NT2/D1 (cell line): ENCODE data around the gene WNT5B.

Source experiments
- SUZ12 ChIP-seq: IDR thresholded peaks from 2 replicates; pipeline ENCODE4 v1.6.1; 2011; ENCODE audit not compliant: insufficient read length, insufficient read depth; ENCODE audit errors: extremely low read depth
- YY1 ChIP-seq: IDR thresholded peaks from 2 replicates; pipeline ENCODE4 v1.6.1; 2011; ENCODE audit not compliant: insufficient read length, insufficient read depth
- ZNF274 ChIP-seq: IDR thresholded peaks from 2 replicates; pipeline ENCODE4 v1.6.1; 2011; ENCODE audit warnings: mild to moderate bottlenecking, low read depth, low read length

- no peak for TF ChIP-seq ZNF274
- TF ChIP-seq SUZ12: no peak
- no peak for TF ChIP-seq YY1
Measured at GRCh38 chr12:1582709-1583050, 46.4 kb upstream of the WNT5B start.
